Bronchial epithelial cell (primary cell): Measurements from ENCODE around the gene UVRAG. TPM values are rescaled to one million over a fixed set of nuclear protein-coding genes. Genes with fewer than 3 reads are reported as not detected.
A peak's percentile ranks its signal among the peaks of the same experiment; 100 is the strongest.

Experiments
- DNase-seq: peaks from one replicate; pipeline ENCODE4 v3.0.0-alpha.2; 2010; ENCODE audit warnings: low read depth
- FAIRE-seq: peaks from 2 replicates; lab custom pipeline; 2011; peaks lifted over from hg19 to GRCh38; lab: Jason Lieb, UNC
- H3K27me3 ChIP-seq: 2 replicates; pipeline ENCODE4 v1.5.1; 2011; ENCODE audit warnings: low read length; ENCODE audit not compliant: control insufficient read depth, insufficient read depth
- H3K36me3 ChIP-seq: 2 replicates; pipeline ENCODE4 v1.5.1; 2011; ENCODE audit warnings: low read length; ENCODE audit not compliant: control insufficient read depth, insufficient read depth
- H3K4me3 ChIP-seq: 2 replicates; pipeline ENCODE4 v1.5.1; 2011; ENCODE audit warnings: mild to moderate bottlenecking, low read depth, low read length, control low read depth
- CTCF ChIP-seq: IDR thresholded peaks from 2 replicates; pipeline ENCODE4 v1.5.1; 2011; ENCODE audit warnings: mild to moderate bottlenecking, moderate library complexity, low read length, control low read depth, inconsistent platforms; ENCODE audit not compliant: insufficient read depth, severe bottlenecking
- total RNA-seq: library from RNA; depleted of rRNA; stranded (reverse); fragments of >200 nt; gene quantifications from 2 replicates; pipeline ENCODE4 v1.2.1, GENCODE V29; 2014

The UVRAG gene
- total RNA-seq, 1 donor from 2014 or later, result 11.1 TPM

DNA sequence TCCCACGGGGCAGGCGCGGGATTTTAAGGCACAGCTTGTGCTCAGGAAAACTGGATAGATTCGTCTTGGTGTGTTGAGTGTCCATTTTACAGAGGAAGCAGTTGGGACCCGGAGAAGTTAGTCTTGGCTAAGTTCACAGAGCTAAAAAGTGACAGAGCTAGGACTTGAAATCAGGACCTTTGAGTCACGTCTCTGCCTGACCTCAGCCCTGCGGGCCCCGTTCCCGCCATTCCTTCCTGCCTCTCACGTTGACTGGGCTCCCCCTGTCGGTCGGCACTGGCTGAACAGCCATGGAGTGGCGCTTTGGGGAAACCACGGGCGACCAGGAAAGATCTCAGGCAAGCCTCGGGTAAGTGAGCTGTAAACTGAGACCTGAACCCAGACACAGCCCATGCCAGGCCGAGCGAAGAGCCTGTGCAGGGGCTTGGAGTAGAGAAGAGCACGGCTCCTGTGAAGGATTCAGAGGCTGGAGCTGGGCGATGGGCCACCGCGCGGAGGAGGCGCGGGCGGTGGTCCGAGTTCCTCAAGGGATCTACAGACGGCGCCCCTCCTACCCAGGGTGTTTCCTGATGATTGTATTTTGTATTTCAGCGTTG is 337.2 kb downstream of the UVRAG start:
- FAIRE-seq (no peak), DNase-seq (peak; percentile 76)
- Histone ChIP-seq H3K36me3 (no peaks in the 10 kb centered on the region), H3K27me3 (peaks cover 2% of the 10 kb centered on the region), H3K4me3 (peak overlapping the region; percentile 22)
- TF ChIP-seq CTCF, result peak; percentile 98

GRCh38 chr11:76152741-76153570 is 337.9 kb downstream of the UVRAG start:
- peaks cover 2% of the 10 kb centered on the region for H3K27me3 ChIP-seq
- no peak for TF ChIP-seq CTCF
- H3K36me3 ChIP-seq, result no peaks in the 10 kb centered on the region
- H3K4me3 ChIP-seq, result no peak overlapping the region
- FAIRE-seq (no peak), DNase-seq (no peak)

- FAIRE-seq (no peak), DNase-seq (peak; percentile 65)
- H3K4me3 ChIP-seq, result no peak overlapping the region
- no peaks in the 10 kb centered on the region for H3K36me3 ChIP-seq
- peaks cover 2% of the 10 kb centered on the region for H3K27me3 ChIP-seq
- TF ChIP-seq CTCF, result no peak
Observed at GRCh38 chr11:76153571-76153923, 338.5 kb downstream of the UVRAG start.

DNA sequence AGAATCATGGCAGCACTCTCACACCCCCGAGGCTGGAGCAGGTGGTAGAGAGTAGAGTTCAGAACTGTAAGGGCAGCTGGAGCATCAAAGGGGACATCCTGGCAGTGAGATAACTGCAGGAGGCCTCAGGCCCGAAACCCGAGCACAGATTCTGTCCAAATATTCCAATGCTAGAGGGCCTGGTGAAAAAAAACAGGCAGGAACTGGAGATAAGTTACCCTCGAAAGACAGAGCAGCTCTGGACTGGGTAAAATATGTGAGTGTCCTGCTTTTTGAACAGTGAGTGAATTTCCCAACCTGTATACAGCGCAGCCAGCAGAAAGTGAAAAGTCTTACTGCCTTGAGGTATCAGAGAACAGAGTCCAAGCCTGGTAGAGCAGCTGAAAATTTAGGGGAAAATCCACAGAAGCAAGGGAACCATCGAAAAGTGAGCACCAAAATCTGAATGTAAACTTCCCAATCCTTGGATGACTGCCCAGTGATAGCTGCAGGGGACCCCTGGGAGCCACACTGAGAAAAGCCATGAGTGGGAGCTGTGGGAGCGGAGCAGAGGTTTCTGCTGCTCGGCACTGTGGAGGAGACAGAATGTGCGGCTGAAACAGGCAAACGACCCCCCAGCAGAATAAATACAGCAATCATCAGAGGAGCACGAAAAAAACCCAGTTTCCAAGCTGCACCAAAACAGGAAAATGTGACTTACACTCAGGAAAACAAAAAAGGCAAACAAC is 340.7 kb downstream of the UVRAG start:
- peaks cover 5% of the 10 kb centered on the region for H3K27me3 ChIP-seq
- DNase-seq, result no peak
- H3K36me3 ChIP-seq, result no peaks in the 10 kb centered on the region
- TF ChIP-seq CTCF, result no peak
- FAIRE-seq, result no peak
- no peak overlapping the region for H3K4me3 ChIP-seq

DNA sequence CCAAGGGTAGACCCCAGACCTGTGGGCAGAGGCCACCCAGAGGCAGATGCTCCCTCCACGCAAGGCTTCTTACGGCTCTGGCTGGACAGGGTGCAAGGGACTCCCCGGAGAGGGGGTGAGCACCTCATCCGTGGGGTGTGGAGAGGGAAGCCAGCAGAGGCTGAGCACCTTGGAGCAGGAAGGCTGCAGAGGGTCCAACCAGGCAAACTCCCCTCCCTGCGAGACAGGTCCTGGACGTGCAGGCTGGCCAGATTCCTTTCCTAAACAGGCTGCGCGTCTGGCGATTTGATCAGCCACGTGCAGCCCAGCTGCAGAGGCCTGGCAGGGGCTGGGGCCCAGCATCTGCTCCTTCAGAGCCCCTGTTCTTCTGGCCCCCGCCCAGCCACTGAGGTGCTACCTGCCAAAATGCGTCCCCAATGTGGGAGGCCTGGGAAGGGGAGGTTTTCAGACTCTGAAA is 342.0 kb downstream of the UVRAG start:
- Histone ChIP-seq H3K36me3 (no peaks in the 10 kb centered on the region), H3K27me3 (peaks cover 5% of the 10 kb centered on the region), H3K4me3 (no peak overlapping the region)
- no peak for FAIRE-seq
- TF ChIP-seq CTCF, result no peak
- DNase-seq, result no peak
